GM18499 (cell line): ENCODE measurements around the gene SLC9C2.
"Not testable (repeated sequence)": the region's sequence is repeated elsewhere in the genome, so short reads cannot be mapped to it uniquely, and the experiment has no call there.

Experiments
- ATAC-seq: cut with Tn5 transposase; IDR thresholded peaks from one replicate; pipeline ENCODE4 v1.9.1; 2021; ENCODE audit warnings: moderate number of reproducible peaks; ENCODE audit not compliant: insufficient read depth, unreplicated experiment

The SLC9C2 gene

GRCh38 chr1:173467426-173467825 is 135.4 kb downstream of the SLC9C2 start:
- ATAC-seq, result no peak

- not testable (repeated sequence) for ATAC-seq
These were observed 138.7 kb downstream of the SLC9C2 start for GRCh38 chr1:173464185-173464584.

- not testable (repeated sequence) for ATAC-seq
These were observed 140.2 kb downstream of the SLC9C2 start for GRCh38 chr1:173462666-173463065.

GRCh38 chr1:173459885-173460284 is 143.0 kb downstream of the SLC9C2 start:
- no peak for ATAC-seq

GRCh38 chr1:173454966-173455524 is 147.8 kb downstream of the SLC9C2 start:
- ATAC-seq, result no peak

- ATAC-seq, result no peak
These were observed 148.9 kb downstream of the SLC9C2 start for GRCh38 chr1:173453982-173454381.

- no peak for ATAC-seq
These were observed 150.9 kb downstream of the SLC9C2 start for GRCh38 chr1:173451981-173452380.
